ENCODE measurements around the gene VIM. TPM values are rescaled to one million over a fixed set of nuclear protein-coding genes. Genes with fewer than 3 reads are reported as not detected.

The VIM gene
- total and polyA plus RNA-seq, 2 donors from 2014 or later, result 403 to 1,044 TPM

DNA sequence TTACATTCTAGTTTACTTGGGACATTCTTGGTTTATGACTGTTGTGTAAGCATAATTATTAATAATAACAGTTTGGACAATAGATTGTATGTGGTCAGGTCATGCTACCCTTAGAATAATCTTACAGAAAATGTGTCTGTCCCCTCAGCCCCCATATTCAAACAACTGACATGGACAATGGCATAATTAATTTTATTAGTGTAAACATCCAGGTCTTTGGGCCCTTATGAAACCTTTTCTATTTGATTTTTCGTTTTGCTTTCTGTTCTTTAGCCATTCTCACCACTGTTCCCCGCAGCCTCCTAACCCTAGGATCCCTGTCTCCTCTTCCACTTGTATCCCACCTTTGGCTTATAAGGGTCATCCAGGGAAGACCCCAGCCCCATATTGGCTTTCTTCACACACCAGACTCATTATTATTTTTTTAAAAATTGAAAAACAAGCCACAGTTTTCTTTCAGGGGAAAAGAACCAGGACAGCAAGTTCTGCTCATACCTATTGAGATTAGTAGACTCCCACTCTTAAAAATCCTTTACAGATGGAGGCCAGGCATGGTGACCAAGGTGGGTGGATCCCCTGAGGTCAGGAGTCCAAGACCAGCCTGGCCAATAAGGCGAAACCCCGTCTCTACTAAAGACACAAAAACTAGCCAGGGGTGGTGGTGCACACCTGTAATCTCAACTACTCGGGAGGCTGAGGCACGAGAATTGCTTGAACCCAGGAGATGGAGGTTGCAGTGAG, 11.5 kb downstream of the VIM start:
- H3K4me3 ChIP-seq (ENCODE audit: low read length in 3 of 3), result no peak overlapping the region
- FAIRE-seq (no peak), DNase-seq (no peak)
- H3K9ac ChIP-seq (ENCODE audit: low read length in 3 of 3), result no peak overlapping the region
- H3K27ac ChIP-seq (ENCODE audit: low read depth in 2 of 2, low read length in 2 of 2), result no peak overlapping the region
- no peaks in the 10 kb centered on the region for H3K4me1 ChIP-seq (ENCODE audit: control insufficient read depth in 2 of 3, insufficient read depth in 2 of 3, low read depth in 1 of 3, low read length in 3 of 3)
- peaks cover 0 to 19% (median 7%) of the 10 kb centered on the region in 3 donors for H3K36me3 ChIP-seq (ENCODE audit: control insufficient read depth in 2 of 3, insufficient read depth in 3 of 3, low read length in 3 of 3)
- H3K9me3 ChIP-seq (ENCODE audit: control insufficient read depth in 2 of 3, insufficient read depth in 1 of 3, low read length in 3 of 3), result no peaks in the 10 kb centered on the region
- TF ChIP-seq, protein P1, sequence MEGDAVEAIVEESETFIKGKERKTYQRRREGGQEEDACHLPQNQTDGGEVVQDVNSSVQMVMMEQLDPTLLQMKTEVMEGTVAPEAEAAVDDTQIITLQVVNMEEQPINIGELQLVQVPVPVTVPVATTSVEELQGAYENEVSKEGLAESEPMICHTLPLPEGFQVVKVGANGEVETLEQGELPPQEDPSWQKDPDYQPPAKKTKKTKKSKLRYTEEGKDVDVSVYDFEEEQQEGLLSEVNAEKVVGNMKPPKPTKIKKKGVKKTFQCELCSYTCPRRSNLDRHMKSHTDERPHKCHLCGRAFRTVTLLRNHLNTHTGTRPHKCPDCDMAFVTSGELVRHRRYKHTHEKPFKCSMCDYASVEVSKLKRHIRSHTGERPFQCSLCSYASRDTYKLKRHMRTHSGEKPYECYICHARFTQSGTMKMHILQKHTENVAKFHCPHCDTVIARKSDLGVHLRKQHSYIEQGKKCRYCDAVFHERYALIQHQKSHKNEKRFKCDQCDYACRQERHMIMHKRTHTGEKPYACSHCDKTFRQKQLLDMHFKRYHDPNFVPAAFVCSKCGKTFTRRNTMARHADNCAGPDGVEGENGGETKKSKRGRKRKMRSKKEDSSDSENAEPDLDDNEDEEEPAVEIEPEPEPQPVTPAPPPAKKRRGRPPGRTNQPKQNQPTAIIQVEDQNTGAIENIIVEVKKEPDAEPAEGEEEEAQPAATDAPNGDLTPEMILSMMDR (IDR thresholded peaks at IDR 0.05; ENCODE audit: borderline replicate concordance, extremely low read depth, insufficient read depth), result no peak
- intact Hi-C loops (cut with DNase I), result no loop called here
- H3K27me3 ChIP-seq (ENCODE audit: control insufficient read depth, insufficient read depth, low read length), result no peaks in the 10 kb centered on the region

DNA sequence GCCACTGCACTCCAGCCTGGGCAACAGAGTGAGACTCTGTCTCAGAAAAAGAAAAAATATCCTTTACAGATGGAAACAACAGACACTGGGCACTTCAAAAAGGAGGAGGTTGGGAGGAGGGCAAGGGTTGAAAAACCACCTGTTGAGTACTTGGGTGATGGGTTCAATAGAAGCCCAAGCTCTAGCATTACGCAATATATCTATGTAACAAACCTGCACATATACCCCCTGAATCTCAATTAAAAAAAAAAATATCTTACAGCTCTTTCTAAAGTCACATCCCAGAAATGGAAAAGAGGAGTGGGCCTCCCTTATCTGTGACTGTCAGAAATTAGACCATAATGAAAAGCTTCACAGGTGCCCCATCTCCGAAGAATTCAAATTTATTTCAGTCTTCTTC, 12.1 kb downstream of the VIM start:
- Histone ChIP-seq H3K27me3 (ENCODE audit: control insufficient read depth, insufficient read depth, low read length) (no peaks in the 10 kb centered on the region), H3K36me3 (ENCODE audit: control insufficient read depth in 2 of 3, insufficient read depth in 3 of 3, low read length in 3 of 3) (peaks cover 0 to 13% (median 1%) of the 10 kb centered on the region in 3 donors), H3K27ac (ENCODE audit: low read depth in 2 of 2, low read length in 2 of 2) (no peak overlapping the region), H3K4me1 (ENCODE audit: control insufficient read depth in 2 of 3, insufficient read depth in 2 of 3, low read depth in 1 of 3, low read length in 3 of 3) (no peaks in the 10 kb centered on the region), H3K9ac (ENCODE audit: low read length in 3 of 3) (no peak overlapping the region), H3K9me3 (ENCODE audit: control insufficient read depth in 2 of 3, insufficient read depth in 1 of 3, low read length in 3 of 3) (no peaks in the 10 kb centered on the region), H3K4me3 (ENCODE audit: low read length in 3 of 3) (no peak overlapping the region)
- intact Hi-C loops (cut with DNase I), result no loop called here
- DNase-seq (no peak), FAIRE-seq (no peak)
- TF ChIP-seq, protein P1 (IDR thresholded peaks at IDR 0.05; ENCODE audit: borderline replicate concordance, extremely low read depth, insufficient read depth), result no peak

DNA sequence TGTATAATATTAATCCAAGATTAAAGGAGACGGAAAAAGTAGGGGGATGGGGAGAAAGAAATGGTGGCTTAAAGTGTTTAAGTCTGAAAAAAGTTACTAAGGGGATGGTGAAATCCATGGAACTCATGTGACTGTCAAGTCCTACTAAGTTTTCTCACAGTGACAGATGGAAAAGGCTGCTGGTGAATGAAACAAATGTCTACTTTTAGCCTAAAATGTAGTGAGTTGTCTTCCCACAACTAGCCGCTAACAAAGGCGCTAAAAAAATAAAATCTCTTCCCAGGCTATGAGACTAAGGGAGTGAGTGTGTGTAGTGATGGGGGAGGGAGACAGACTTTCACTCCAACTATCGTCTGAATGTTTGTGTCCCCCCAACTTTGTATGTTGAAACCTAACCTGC, 12.6 kb downstream of the VIM start:
- DNase-seq, result no peak
- intact Hi-C loops (cut with DNase I), result no loop called here
- H3K36me3 ChIP-seq (ENCODE audit: control insufficient read depth in 2 of 3, insufficient read depth in 3 of 3, low read length in 3 of 3), result peaks cover 0 to 8% (median 0%) of the 10 kb centered on the region in 3 donors
- no peaks in the 10 kb centered on the region for H3K9me3 ChIP-seq (ENCODE audit: control insufficient read depth in 2 of 3, insufficient read depth in 1 of 3, low read length in 3 of 3)
- no peaks in the 10 kb centered on the region for H3K4me1 ChIP-seq (ENCODE audit: control insufficient read depth in 2 of 3, insufficient read depth in 2 of 3, low read depth in 1 of 3, low read length in 3 of 3)
- H3K27ac ChIP-seq (ENCODE audit: low read depth in 2 of 2, low read length in 2 of 2), result no peak overlapping the region
- no peak for FAIRE-seq
- no peak overlapping the region for H3K9ac ChIP-seq (ENCODE audit: low read length in 3 of 3)
- H3K4me3 ChIP-seq (ENCODE audit: low read length in 3 of 3), result no peak overlapping the region
- TF ChIP-seq, protein P1 (IDR thresholded peaks at IDR 0.05; ENCODE audit: borderline replicate concordance, extremely low read depth, insufficient read depth), result no peak
- H3K27me3 ChIP-seq (ENCODE audit: control insufficient read depth, insufficient read depth, low read length), result no peaks in the 10 kb centered on the region
